Mesothelial cell of epicardium (in vitro differentiated cells): ENCODE measurements around the gene AMZ1. TPM values are rescaled to one million over a fixed set of nuclear protein-coding genes. Genes with fewer than 3 reads are reported as not detected.

Source experiments
- DNase-seq, 2 experiments: peaks; one replicate each; pipeline ENCODE4 v3.0.0; 2021; ENCODE audit warnings: low spot score in 2 of 2; ENCODE audit not compliant: unreplicated experiment in 2 of 2
- H3K27ac Mint-ChIP-seq: 2 replicates; pipeline ENCODE4 v1.8.0; 2021; ENCODE audit warnings: mixed read lengths
- H3K27me3 Mint-ChIP-seq: 2 replicates; pipeline ENCODE4 v1.8.0; 2021; ENCODE audit warnings: low read depth, mixed read lengths
- H3K36me3 Mint-ChIP-seq: 2 replicates; pipeline ENCODE4 v1.8.0; 2021; ENCODE audit warnings: mixed read lengths
- H3K4me1 Mint-ChIP-seq: 2 replicates; pipeline ENCODE4 v1.8.0; 2021; ENCODE audit warnings: mixed read lengths
- H3K4me3 Mint-ChIP-seq: 2 replicates; pipeline ENCODE4 v1.8.0; 2021; ENCODE audit warnings: mild to moderate bottlenecking, moderate library complexity, mixed read lengths
- H3K9me3 Mint-ChIP-seq: 2 replicates; pipeline ENCODE4 v1.8.0; 2021; ENCODE audit warnings: mixed read lengths
- total RNA-seq: library from RNA; stranded (reverse); gene quantifications from 3 replicates; pipeline ENCODE4 v1.2.1, GENCODE V29; 2021
- TF ChIP-seq, protein P1 (sequence below): fragments of 200-600 bp; sonication (generic); IDR thresholded peaks from one replicate; pipeline ENCODE4 v1.5.0; 2021; ENCODE audit warnings: antibody characterized with exemption; ENCODE audit not compliant: unreplicated experiment

The AMZ1 gene
- total RNA-seq, 1 donor from 2014 or later = 0.13 TPM

DNA sequence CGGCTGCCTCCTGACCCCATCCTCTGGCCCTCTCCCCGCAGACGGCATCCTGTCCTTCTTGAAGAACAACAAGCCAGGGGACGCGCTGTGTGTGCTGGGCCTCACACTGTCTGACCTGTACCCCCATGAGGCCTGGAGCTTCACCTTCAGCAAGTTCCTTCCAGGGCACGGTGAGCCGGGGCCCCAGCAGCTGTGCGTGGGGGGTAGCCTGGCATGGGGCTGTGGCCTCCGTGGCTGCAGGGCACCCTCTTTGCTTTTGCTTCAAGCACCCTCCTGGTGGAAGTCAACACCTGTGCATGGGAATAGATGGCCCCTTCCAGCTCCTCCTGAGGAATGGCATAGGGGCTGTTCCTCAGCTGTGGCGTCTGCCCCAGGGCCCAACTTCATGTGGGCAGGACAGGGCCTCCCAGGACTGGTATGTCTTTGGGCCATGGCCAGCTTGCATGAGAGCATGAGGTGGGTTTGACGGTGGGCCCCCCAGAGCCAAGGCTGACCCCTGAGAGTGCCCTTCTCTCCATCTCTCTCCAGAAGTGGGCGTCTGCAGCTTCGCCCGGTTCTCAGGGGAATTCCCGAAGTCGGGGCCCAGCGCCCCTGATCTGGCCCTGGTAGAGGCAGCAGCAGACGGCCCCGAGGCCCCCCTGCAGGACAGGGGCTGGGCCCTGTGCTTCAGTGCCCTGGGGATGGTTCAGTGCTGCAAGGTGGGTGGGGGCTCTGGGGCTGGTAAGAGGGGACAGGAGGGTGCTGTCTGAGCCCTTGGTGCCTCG is 20.7 kb downstream of the AMZ1 start:
- H3K4me1 Mint-ChIP-seq = peaks cover 4% of the 10 kb centered on the region
- TF ChIP-seq, protein P1, sequence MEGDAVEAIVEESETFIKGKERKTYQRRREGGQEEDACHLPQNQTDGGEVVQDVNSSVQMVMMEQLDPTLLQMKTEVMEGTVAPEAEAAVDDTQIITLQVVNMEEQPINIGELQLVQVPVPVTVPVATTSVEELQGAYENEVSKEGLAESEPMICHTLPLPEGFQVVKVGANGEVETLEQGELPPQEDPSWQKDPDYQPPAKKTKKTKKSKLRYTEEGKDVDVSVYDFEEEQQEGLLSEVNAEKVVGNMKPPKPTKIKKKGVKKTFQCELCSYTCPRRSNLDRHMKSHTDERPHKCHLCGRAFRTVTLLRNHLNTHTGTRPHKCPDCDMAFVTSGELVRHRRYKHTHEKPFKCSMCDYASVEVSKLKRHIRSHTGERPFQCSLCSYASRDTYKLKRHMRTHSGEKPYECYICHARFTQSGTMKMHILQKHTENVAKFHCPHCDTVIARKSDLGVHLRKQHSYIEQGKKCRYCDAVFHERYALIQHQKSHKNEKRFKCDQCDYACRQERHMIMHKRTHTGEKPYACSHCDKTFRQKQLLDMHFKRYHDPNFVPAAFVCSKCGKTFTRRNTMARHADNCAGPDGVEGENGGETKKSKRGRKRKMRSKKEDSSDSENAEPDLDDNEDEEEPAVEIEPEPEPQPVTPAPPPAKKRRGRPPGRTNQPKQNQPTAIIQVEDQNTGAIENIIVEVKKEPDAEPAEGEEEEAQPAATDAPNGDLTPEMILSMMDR = no peak
- peaks cover 6% of the 10 kb centered on the region for H3K9me3 Mint-ChIP-seq
- no peak overlapping the region for H3K4me3 Mint-ChIP-seq
- H3K27me3 Mint-ChIP-seq = peaks cover 4% of the 10 kb centered on the region
- peaks cover 4% of the 10 kb centered on the region for H3K36me3 Mint-ChIP-seq
- H3K27ac Mint-ChIP-seq = no peak overlapping the region
- DNase-seq = no peak

DNA sequence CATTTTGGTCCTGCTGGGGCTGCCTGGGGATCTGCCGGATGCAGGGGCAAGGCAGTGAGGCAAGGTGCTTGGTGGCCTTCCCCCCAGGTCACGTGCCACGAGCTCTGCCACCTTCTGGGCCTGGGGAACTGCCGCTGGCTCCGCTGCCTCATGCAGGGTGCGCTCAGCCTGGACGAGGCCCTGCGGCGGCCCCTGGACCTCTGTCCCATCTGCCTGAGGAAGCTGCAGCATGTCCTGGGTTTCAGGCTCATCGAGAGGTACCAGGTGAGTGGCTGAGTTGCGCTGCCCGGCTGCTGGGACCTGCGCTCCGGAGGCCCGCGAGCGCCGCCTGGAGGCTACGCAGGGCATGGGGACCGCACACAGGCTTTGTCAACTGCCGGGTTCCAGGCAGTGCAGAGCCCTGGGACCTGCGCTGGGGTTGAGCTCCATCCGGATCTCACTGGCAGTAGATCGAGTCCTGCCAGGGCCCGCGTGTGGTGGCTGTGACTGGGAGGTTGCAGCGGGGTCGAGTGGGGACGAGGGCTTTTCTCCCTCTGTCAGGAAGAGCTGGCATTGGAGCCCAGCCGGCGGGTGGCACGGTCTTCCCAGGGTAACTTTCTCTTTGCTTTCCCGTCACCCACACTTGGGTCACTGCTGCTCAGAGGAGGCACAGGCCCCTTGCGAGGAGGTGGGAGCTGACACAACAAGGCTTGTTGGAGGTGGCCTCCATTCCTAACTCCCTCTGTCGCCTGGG is 21.7 kb downstream of the AMZ1 start:
- peak; percentile 54 to 83 for DNase-seq
- peaks cover 10% of the 10 kb centered on the region for H3K36me3 Mint-ChIP-seq
- H3K4me3 Mint-ChIP-seq = no peak overlapping the region
- peaks cover 4% of the 10 kb centered on the region for H3K4me1 Mint-ChIP-seq
- TF ChIP-seq, protein P1 = peak; percentile 87
- peaks cover 4% of the 10 kb centered on the region for H3K27me3 Mint-ChIP-seq
- H3K9me3 Mint-ChIP-seq = peaks cover 6% of the 10 kb centered on the region
- no peak overlapping the region for H3K27ac Mint-ChIP-seq

DNA sequence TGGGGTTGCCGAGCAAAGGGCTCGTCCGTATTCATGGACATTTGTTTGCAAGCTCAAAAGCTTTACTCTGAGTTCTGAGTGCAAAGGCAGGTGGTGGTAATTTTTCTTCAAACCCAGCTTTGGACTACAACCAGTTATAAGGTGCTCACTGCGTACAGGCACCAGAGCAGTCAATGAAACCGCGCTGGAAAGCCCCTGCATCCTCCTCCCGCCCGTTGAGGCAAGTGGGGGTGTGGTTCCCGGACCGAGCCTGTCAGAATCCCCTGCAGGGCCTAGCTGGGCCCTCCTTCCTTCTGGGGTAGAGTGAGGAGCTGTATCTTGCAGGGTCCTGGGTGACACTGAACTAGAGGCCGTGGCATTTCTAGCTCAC is 22.3 kb downstream of the AMZ1 start:
- TF ChIP-seq, protein P1 = no peak
- Mint-ChIP-seq H3K9me3 (peaks cover under 1% of the 10 kb centered on the region), H3K36me3 (peaks cover 14% of the 10 kb centered on the region), H3K4me1 (peaks cover 6% of the 10 kb centered on the region), H3K27ac (no peak overlapping the region), H3K27me3 (peaks cover 4% of the 10 kb centered on the region), H3K4me3 (no peak overlapping the region)
- DNase-seq = no peak

DNA sequence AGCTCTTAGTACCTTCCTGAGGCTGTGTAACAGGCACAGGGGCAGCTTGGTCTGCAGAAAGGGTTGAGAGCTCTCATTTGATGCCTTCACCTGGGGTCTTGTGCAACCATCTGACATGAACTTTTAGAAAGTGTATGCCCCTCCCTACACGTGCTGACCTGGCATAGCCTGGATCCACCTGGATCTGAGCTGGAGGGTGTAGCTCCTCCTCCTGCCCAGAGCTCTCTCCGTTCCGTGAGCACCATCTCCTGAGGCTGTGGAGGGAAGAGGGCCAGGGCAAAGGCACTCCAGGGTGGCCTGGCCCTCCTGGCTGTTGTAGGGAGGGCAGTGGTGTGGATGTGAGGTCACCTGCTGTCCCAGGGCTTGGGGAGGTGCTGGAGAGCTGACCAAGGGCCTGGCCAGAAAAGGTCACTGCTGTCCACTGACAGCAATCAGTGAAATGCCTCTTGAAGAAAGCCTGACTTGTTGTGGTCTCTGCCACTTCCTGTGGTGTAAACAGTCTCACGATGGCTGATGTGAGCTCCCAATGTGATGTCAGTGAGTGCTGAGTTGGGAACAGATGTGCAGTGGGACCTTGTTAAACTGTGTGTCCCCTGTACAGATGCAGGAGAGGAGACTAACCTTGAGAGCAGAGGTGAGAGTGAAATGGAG is 23.0 kb downstream of the AMZ1 start:
- no peak overlapping the region for H3K27ac Mint-ChIP-seq
- no peaks in the 10 kb centered on the region for H3K9me3 Mint-ChIP-seq
- H3K4me3 Mint-ChIP-seq = no peak overlapping the region
- TF ChIP-seq, protein P1 = no peak
- H3K36me3 Mint-ChIP-seq = peaks cover 15% of the 10 kb centered on the region
- peaks cover 13% of the 10 kb centered on the region for H3K4me1 Mint-ChIP-seq
- H3K27me3 Mint-ChIP-seq = peaks cover 4% of the 10 kb centered on the region
- no peak for DNase-seq

DNA sequence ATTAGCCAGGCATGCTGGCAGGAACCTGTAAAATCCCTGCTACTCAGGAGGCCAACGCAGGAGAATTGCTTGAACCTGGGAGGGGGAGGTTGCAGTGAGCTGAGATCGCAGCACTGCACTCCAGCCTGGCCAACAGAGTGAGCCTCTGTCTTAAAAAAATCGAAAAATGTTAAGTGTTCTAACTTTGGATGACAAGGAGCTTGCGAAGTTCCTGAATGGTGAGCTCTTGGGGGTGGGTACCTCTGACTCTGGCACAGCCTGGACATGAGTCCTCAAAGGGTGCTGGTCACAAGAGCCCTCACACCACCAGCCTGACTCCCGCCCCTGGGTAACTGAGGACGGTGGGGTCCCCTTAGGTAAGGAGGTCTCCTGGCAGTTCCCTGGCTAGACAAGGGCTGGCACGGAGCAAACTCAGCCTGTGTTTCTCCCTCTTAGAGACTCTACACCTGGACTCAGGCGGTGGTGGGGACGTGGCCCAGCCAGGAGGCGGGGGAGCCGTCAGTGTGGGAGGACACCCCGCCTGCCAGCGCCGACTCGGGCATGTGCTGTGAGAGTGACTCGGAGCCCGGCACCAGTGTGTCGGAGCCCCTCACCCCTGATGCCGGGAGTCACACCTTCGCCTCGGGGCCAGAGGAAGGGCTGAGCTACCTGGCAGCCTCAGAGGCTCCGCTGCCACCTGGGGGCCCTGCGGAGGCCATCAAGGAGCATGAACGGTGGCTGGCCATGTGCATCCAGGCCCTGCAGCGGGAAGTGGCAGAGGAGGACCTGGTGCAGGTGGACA is 24.1 kb downstream of the AMZ1 start:
- H3K9me3 Mint-ChIP-seq = no peaks in the 10 kb centered on the region
- peaks cover 15% of the 10 kb centered on the region for H3K36me3 Mint-ChIP-seq
- no peak overlapping the region for H3K27ac Mint-ChIP-seq
- TF ChIP-seq, protein P1 = no peak
- no peak overlapping the region for H3K4me3 Mint-ChIP-seq
- H3K27me3 Mint-ChIP-seq = peaks cover 4% of the 10 kb centered on the region
- peaks cover 23% of the 10 kb centered on the region for H3K4me1 Mint-ChIP-seq
- DNase-seq = no peak
